Measurements from ENCODE around the gene CLEC4C. TPM values are rescaled to one million over a fixed set of nuclear protein-coding genes. Genes with fewer than 3 reads are reported as not detected.
"Not testable (repeated sequence)": the region's sequence is repeated elsewhere in the genome, so short reads cannot be mapped to it uniquely, and the experiment has no call there.

Gene CLEC4C
- total RNA-seq, 2 experiments from 2014 or later, result not detected

DNA sequence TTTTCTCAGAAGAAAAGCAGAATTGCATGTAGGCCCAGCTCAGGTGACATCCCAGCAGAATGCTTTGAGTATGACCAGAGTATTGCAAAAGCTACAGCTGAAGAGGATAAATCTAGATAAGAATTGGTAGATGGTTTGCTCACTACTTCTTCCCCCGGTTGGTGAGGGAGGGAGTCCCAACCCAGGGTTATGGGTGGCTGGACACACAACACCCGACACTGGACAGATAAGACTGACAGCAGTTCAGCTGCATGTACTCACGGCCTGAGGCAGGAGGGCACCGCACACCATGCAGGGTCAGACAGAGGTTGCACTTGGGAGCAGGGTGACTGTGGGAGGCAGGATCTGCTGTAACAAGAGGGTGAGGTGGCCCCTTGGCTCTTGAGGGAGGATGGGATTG lies 1.7 kb upstream of the CLEC4C start:
- ATAC-seq (no peak), DNase-seq (no peak)
- H3K4me3 Mint-ChIP-seq, result no peak overlapping the region
- ChIA-PET POLR2A (no interaction called here), CTCF (no interaction called here)
- H3K27me3 Mint-ChIP-seq, result no peaks in the 10 kb centered on the region
- no peaks in the 10 kb centered on the region for H3K9me3 Mint-ChIP-seq
- intact Hi-C loops (cut with micrococcal nuclease), result no loop called here
- no peaks in the 10 kb centered on the region for H3K4me1 Mint-ChIP-seq (ENCODE audit: low read depth)
- no peaks in the 10 kb centered on the region for H3K36me3 Mint-ChIP-seq (ENCODE audit: low read depth)
- TF ChIP-seq, protein P1, sequence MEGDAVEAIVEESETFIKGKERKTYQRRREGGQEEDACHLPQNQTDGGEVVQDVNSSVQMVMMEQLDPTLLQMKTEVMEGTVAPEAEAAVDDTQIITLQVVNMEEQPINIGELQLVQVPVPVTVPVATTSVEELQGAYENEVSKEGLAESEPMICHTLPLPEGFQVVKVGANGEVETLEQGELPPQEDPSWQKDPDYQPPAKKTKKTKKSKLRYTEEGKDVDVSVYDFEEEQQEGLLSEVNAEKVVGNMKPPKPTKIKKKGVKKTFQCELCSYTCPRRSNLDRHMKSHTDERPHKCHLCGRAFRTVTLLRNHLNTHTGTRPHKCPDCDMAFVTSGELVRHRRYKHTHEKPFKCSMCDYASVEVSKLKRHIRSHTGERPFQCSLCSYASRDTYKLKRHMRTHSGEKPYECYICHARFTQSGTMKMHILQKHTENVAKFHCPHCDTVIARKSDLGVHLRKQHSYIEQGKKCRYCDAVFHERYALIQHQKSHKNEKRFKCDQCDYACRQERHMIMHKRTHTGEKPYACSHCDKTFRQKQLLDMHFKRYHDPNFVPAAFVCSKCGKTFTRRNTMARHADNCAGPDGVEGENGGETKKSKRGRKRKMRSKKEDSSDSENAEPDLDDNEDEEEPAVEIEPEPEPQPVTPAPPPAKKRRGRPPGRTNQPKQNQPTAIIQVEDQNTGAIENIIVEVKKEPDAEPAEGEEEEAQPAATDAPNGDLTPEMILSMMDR (IDR thresholded peaks at IDR 0.05), result no peak
- no peak overlapping the region for H3K27ac Mint-ChIP-seq

GRCh38 chr12:7732993-7733392 lies 14.2 kb downstream of the CLEC4C start:
- no peak overlapping the region for H3K4me3 Mint-ChIP-seq
- intact Hi-C loops (cut with micrococcal nuclease), result no loop called here
- ATAC-seq, result no peak
- no peak overlapping the region for H3K27ac Mint-ChIP-seq
- ChIA-PET CTCF (no interaction called here), POLR2A (no interaction called here)
- H3K36me3 Mint-ChIP-seq (ENCODE audit: low read depth), result no peaks in the 10 kb centered on the region
- H3K9me3 Mint-ChIP-seq, result no peaks in the 10 kb centered on the region
- H3K27me3 Mint-ChIP-seq, result peaks cover 4% of the 10 kb centered on the region
- TF ChIP-seq, protein P1 (IDR thresholded peaks at IDR 0.05), result no peak
- no peak for DNase-seq
- peaks cover 4% of the 10 kb centered on the region for H3K4me1 Mint-ChIP-seq (ENCODE audit: low read depth)

DNA sequence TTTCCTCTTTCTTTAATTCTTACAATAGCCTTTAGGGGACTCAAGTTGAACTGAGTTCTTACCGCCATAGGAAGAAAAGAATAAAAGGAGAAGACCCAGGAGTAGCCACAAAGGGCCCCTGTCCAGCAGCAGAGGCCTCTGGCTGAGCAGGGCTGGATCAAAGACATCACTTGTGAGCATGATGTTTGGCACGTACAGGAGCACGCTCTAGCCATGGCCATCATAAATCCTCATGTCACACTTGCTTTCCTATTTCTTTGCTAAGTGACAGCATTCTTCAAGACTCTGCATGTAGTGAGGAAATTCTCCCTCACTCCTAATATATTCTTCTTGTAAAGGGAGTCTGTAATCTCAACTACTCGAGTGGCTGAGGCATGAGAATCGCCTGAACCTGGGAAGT lies 15.7 kb downstream of the CLEC4C start:
- intact Hi-C loops (cut with micrococcal nuclease), result no loop called here
- peaks cover 4% of the 10 kb centered on the region for H3K27me3 Mint-ChIP-seq
- H3K9me3 Mint-ChIP-seq, result no peaks in the 10 kb centered on the region
- DNase-seq (no peak), ATAC-seq (no peak)
- H3K4me1 Mint-ChIP-seq (ENCODE audit: low read depth), result peaks cover 4% of the 10 kb centered on the region
- no peak overlapping the region for H3K4me3 Mint-ChIP-seq
- no peak overlapping the region for H3K27ac Mint-ChIP-seq
- POLR2A ChIA-PET, result no interaction called here
- no peaks in the 10 kb centered on the region for H3K36me3 Mint-ChIP-seq (ENCODE audit: low read depth)
- TF ChIP-seq, protein P1 (IDR thresholded peaks at IDR 0.05), result no peak
- CTCF ChIA-PET, result interaction anchor here (1.6 kb wide), 1 partner anchor 75 kb away, joined by 3 read pairs; no protein-coding TSS in a partner anchor

DNA sequence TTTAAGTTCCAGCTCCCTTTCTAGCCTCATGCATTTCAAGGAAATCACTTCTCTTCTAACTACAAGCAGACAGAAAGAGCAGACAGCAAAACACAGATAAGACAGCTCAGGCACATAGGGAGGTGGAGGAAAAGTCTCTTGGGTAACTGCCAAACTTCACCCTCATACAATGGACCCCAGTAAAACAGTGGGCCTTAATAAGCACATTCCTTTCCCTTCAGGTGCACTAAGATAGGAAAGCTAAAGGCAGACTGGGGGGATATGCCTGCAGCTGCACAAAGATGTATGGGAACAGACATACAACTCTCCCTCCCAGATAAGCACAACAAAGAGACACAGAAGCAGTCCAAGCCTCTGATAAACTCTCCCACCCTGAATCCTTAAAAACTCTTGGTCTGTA lies 16.2 kb downstream of the CLEC4C start:
- CTCF ChIA-PET, result interaction anchor here (1.6 kb wide), 1 partner anchor 76 kb away, joined by 3 read pairs; no protein-coding TSS in a partner anchor
- H3K9me3 Mint-ChIP-seq; H3K27ac Mint-ChIP-seq; H3K4me3 Mint-ChIP-seq; POLR2A ChIA-PET; H3K27me3 Mint-ChIP-seq; DNase-seq; H3K36me3 Mint-ChIP-seq (ENCODE audit: low read depth); H3K4me1 Mint-ChIP-seq (ENCODE audit: low read depth); ATAC-seq; intact Hi-C loops (cut with micrococcal nuclease): not testable (repeated sequence)

GRCh38 chr12:7729746-7730145 lies 17.4 kb downstream of the CLEC4C start:
- Mint-ChIP-seq H3K27me3 (peaks cover 4% of the 10 kb centered on the region), H3K4me3 (no peak overlapping the region), H3K4me1 (ENCODE audit: low read depth) (peaks cover 4% of the 10 kb centered on the region), H3K27ac (no peak overlapping the region), H3K36me3 (ENCODE audit: low read depth) (no peaks in the 10 kb centered on the region), H3K9me3 (no peaks in the 10 kb centered on the region)
- DNase-seq, result no peak
- POLR2A ChIA-PET, result no interaction called here
- intact Hi-C loops (cut with micrococcal nuclease), result no loop called here
- no peak for ATAC-seq
- CTCF ChIA-PET, result no interaction called here
- TF ChIP-seq, protein P1 (IDR thresholded peaks at IDR 0.05), result no peak

- ChIA-PET POLR2A (interaction anchor here (0.7 kb wide), 1 partner anchor 19 kb away, joined by 3 read pairs; no protein-coding TSS in a partner anchor), CTCF (no interaction called here)
- Mint-ChIP-seq H3K36me3 (ENCODE audit: low read depth) (no peaks in the 10 kb centered on the region), H3K27me3 (peaks cover 3% of the 10 kb centered on the region), H3K4me3 (no peak overlapping the region), H3K27ac (no peak overlapping the region), H3K9me3 (no peaks in the 10 kb centered on the region), H3K4me1 (ENCODE audit: low read depth) (no peaks in the 10 kb centered on the region)
- DNase-seq (no peak), ATAC-seq (no peak)
- TF ChIP-seq, protein P1 (IDR thresholded peaks at IDR 0.05), result no peak
- intact Hi-C loops (cut with micrococcal nuclease), result no loop called here
These were observed 23.2 kb downstream of the CLEC4C start for GRCh38 chr12:7723926-7724325.

All from activated CD8-positive, alpha-beta T cell treated with anti-CD3 and anti-CD28 coated beads for 36 hours (primary cell).